Caco-2 (cell line): ENCODE measurements around the gene OR4B1. TPM values are rescaled to one million over a fixed set of nuclear protein-coding genes. Genes with fewer than 3 reads are reported as not detected.

ENCODE experiments used
- BruUV-seq: library from RNA; stranded (reverse); fragments of 400-500 nt; replicated peaks from 2 replicates; lab custom pipeline; 2021; lab: Mats Ljungman, UMichigan
- CTCF ChIA-PET: fragments of 300-600 bp; sonication (Branson Sonifier 250); formaldehyde crosslinking; loops from one replicate; lab custom pipeline; 2022; ENCODE audit warnings: antibody characterized with exemption; lab: Charles Lee
- POLR2A ChIA-PET: fragments of 300-600 bp; sonication (Branson Sonifier 250); formaldehyde crosslinking; loops from one replicate; lab custom pipeline; 2022; ENCODE audit warnings: antibody characterized with exemption; lab: Charles Lee
- DNase-seq, 2 experiments: peaks; one replicate each; pipeline versions ENCODE4 v3.0.0 to v3.0.0-alpha.2; 2020 to 2022
- H3K27me3 ChIP-seq: replicated peaks from 2 replicates; pipeline ENCODE4 v1.6.0; 2011; ENCODE audit warnings: low read length; ENCODE audit not compliant: control insufficient read depth, insufficient read depth
- H3K36me3 ChIP-seq: 2 replicates; pipeline ENCODE4 v1.5.1; 2011; ENCODE audit warnings: low read length; ENCODE audit not compliant: control insufficient read depth, insufficient read depth
- H3K4me1 ChIP-seq: fragments of 250-450 bp; sonication (Bioruptor Pico); 2 replicates; pipeline ENCODE4 v1.5.1; 2020; ENCODE audit warnings: mild to moderate bottlenecking
- H3K4me3 ChIP-seq: 2 replicates; pipeline ENCODE4 v1.5.1; 2011; ENCODE audit warnings: low read depth, mild to moderate bottlenecking, control low read depth, low read length
- H3K9me3 ChIP-seq: fragments of 250-450 bp; sonication (Bioruptor Pico); 2 replicates; pipeline ENCODE4 v1.5.1; 2020; ENCODE audit warnings: mild to moderate bottlenecking, moderate library complexity
- H3K27ac Mint-ChIP-seq: one replicate; pipeline ENCODE4 v1.8.0; 2022; ENCODE audit warnings: mixed read lengths; ENCODE audit not compliant: unreplicated experiment
- H3K27me3 Mint-ChIP-seq: one replicate; pipeline ENCODE4 v1.8.0; 2022; ENCODE audit warnings: mixed read lengths; ENCODE audit not compliant: insufficient read depth, unreplicated experiment
- H3K36me3 Mint-ChIP-seq: one replicate; pipeline ENCODE4 v1.8.0; 2022; ENCODE audit warnings: mild to moderate bottlenecking, mixed read lengths; ENCODE audit not compliant: insufficient read depth, unreplicated experiment
- H3K4me1 Mint-ChIP-seq: one replicate; pipeline ENCODE4 v1.8.0; 2022; ENCODE audit warnings: low read depth, mixed read lengths; ENCODE audit not compliant: unreplicated experiment
- H3K4me3 Mint-ChIP-seq: one replicate; pipeline ENCODE4 v1.8.0; 2022; ENCODE audit warnings: mild to moderate bottlenecking, moderate library complexity, mixed read lengths; ENCODE audit not compliant: unreplicated experiment
- H3K9me3 Mint-ChIP-seq: one replicate; pipeline ENCODE4 v1.8.0; 2022; ENCODE audit warnings: mixed read lengths; ENCODE audit not compliant: unreplicated experiment
- intact Hi-C: fragments of 100-400 bp; cut with micrococcal nuclease; formaldehyde crosslinking; loops from one replicate; pipeline ENCODE4 v1.10.0; 2022; ENCODE audit not compliant: unreplicated experiment
- total RNA-seq: library from RNA; stranded (reverse); gene quantifications from 2 replicates; pipeline ENCODE4 v1.2.3, GENCODE V29; 2022
- TF ChIP-seq, protein P1 (sequence below), 2 experiments: fragments of 200-600 bp in 1 of 2; IDR thresholded peaks; 1 replicate in 1 of 2; 2 replicates in 1 of 2; pipeline versions ENCODE4 v1.5.1 to v1.8.0; 2011 to 2022; ENCODE audit warnings: antibody characterized with exemption in 1 of 2, control low read depth in 1 of 2, inconsistent platforms in 1 of 2, low read depth in 1 of 2, low read length in 1 of 2, mild to moderate bottlenecking in 1 of 2, moderate library complexity in 1 of 2; ENCODE audit not compliant: insufficient read depth in 1 of 2, severe bottlenecking in 1 of 2, unreplicated experiment in 1 of 2

Gene OR4B1
- total RNA-seq, 1 experiment from 2014 or later: not detected

DNA sequence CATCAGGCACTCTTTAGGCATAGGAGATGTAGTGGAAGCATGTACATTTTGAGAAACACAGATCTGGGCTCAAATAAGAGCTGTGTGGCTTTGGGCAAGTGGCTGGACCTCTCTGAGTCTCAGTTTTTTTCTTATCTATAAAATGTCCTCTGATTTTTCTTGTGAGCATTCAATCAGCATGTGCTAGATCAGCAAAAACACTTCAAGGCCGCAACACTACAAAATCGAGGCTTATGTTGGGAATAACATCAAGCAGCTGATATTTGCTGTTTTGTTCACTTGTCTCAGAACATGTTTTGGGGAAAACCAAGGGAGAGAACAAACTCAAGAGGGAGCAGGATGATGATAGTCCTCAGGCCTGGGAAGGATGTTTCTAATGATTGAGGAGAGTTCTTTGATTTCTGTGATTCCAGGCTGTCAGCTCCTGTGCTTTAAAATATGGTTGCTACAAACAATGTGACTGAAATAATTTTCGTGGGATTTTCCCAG, 46.9 kb downstream of the OR4B1 start, which contains the start of gene OR4X1:
Gene OR4X1 (plus strand): TSS at position 439 of the 489 bp plus-strand sequence. CDS start 0 bp downstream, at position 439.
- no peak within 1 kb of the TSS for H3K4me3 Mint-ChIP-seq
- no peaks in the 10 kb centered on the region for H3K36me3 ChIP-seq
- CTCF ChIA-PET: no interaction called here
- H3K4me1 Mint-ChIP-seq: no peaks in the 10 kb centered on the region
- H3K36me3 Mint-ChIP-seq: no peaks in the 10 kb centered on the region
- H3K9me3 ChIP-seq: no peaks in the 10 kb centered on the region
- TF ChIP-seq, protein P1, sequence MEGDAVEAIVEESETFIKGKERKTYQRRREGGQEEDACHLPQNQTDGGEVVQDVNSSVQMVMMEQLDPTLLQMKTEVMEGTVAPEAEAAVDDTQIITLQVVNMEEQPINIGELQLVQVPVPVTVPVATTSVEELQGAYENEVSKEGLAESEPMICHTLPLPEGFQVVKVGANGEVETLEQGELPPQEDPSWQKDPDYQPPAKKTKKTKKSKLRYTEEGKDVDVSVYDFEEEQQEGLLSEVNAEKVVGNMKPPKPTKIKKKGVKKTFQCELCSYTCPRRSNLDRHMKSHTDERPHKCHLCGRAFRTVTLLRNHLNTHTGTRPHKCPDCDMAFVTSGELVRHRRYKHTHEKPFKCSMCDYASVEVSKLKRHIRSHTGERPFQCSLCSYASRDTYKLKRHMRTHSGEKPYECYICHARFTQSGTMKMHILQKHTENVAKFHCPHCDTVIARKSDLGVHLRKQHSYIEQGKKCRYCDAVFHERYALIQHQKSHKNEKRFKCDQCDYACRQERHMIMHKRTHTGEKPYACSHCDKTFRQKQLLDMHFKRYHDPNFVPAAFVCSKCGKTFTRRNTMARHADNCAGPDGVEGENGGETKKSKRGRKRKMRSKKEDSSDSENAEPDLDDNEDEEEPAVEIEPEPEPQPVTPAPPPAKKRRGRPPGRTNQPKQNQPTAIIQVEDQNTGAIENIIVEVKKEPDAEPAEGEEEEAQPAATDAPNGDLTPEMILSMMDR (IDR thresholded peaks at IDR 0.05; ENCODE audit: insufficient read depth in 1 of 2, low read depth in 1 of 2, low read length in 1 of 2, severe bottlenecking in 1 of 2, unreplicated experiment in 1 of 2): no peak
- POLR2A ChIA-PET: no interaction called here
- H3K9me3 Mint-ChIP-seq: no peaks in the 10 kb centered on the region
- H3K27me3 ChIP-seq: no peaks in the 10 kb centered on the region
- no peaks in the 10 kb centered on the region for H3K4me1 ChIP-seq
- no peak within 1 kb of the TSS for H3K27ac Mint-ChIP-seq
- BruUV-seq: no TSS peak
- intact Hi-C loops: no loop called here
- no peak for DNase-seq
- no peak within 1 kb of the TSS for H3K4me3 ChIP-seq
- peaks cover 4% of the 10 kb centered on the region for H3K27me3 Mint-ChIP-seq

Other genes starting within 250 kb of the OR4B1 start
- gene PTPRJ, start 236.3 kb upstream of the OR4B1 start, total RNA-seq: 9.7 and 11.0 TPM in 2 replicates
- gene OR4X2, start 28.3 kb downstream of the OR4B1 start, total RNA-seq: not detected in 2 replicates
- not detected in 2 replicates for gene OR4X1, start 47.1 kb downstream of the OR4B1 start, total RNA-seq
- gene OR4S1, start 89.4 kb downstream of the OR4B1 start, total RNA-seq: not detected in 2 replicates
- not detected in 2 replicates for gene OR4C3, start 108.1 kb downstream of the OR4B1 start, total RNA-seq
- gene OR4C5, start 149.7 kb downstream of the OR4B1 start, total RNA-seq: not detected in 2 replicates